ENCODE measurements around the gene PLOD2.

GRCh38 chr3:146078031-146078430 is 83.0 kb downstream of the PLOD2 start:
- TF ChIP-seq CTCF (conservative IDR thresholded peaks at IDR 0.05; ENCODE audit: low read length) (no peak), EZH2phosphoT487 (IDR thresholded peaks at IDR 0.05; ENCODE audit: borderline replicate concordance) (no peak)
